Lower leg skin (tissue), 4 donors: Measurements from ENCODE around the gene GLI3. TPM values are rescaled to one million over a fixed set of nuclear protein-coding genes. Genes with fewer than 3 reads are reported as not detected.

ENCODE experiments used
- DNase-seq, 2 donors: peaks; one replicate each; pipeline ENCODE4 v3.0.0-alpha.2; 2019; ENCODE audit warnings: low spot score in 2 of 2
- H3K4me3 ChIP-seq: fragments of 200-600 bp; sonication (generic); 2 replicates; pipeline ENCODE4 v1.5.1; 2017; ENCODE audit warnings: mild to moderate bottlenecking, low read depth; ENCODE audit not compliant: poor library complexity, severe bottlenecking
- CTCF ChIP-seq, 3 donors: fragments of 450-650 bp; IDR thresholded peaks; one replicate each; pipeline ENCODE4 v1.5.1; 2016; ENCODE audit warnings: antibody characterized with exemption in 3 of 3, mild to moderate bottlenecking in 3 of 3, moderate library complexity in 2 of 3
- POLR2A ChIP-seq, 2 donors: fragments of 450-650 bp; IDR thresholded peaks; one replicate each; pipeline ENCODE4 v1.6.1; 2016 to 2017; ENCODE audit warnings: antibody characterized with exemption in 2 of 2, mild to moderate bottlenecking in 1 of 2, moderate library complexity in 1 of 2
- WGBS, 2 donors: methylation state at CpG; one replicate each; pipeline ENCODE4 v1.1.5; 2018; 5-methylcytosine and 5-hydroxymethylcytosine counted together
- intact Hi-C: fragments of 100-400 bp; cut with DNase I; formaldehyde crosslinking; loops from one replicate; pipeline ENCODE4 v1.15.0; 2023; ENCODE audit warnings: low total_unique reads
- total RNA-seq, 4 donors: library from RNA; depleted of rRNA; stranded (reverse); fragments of >200 nt; gene quantifications; one replicate each; pipeline ENCODE4 v1.1.0, GENCODE V29; 2016

The GLI3 gene
- total RNA-seq, 4 donors from 2014 or later = 16.4 to 28.2 (median 18.3) TPM

DNA sequence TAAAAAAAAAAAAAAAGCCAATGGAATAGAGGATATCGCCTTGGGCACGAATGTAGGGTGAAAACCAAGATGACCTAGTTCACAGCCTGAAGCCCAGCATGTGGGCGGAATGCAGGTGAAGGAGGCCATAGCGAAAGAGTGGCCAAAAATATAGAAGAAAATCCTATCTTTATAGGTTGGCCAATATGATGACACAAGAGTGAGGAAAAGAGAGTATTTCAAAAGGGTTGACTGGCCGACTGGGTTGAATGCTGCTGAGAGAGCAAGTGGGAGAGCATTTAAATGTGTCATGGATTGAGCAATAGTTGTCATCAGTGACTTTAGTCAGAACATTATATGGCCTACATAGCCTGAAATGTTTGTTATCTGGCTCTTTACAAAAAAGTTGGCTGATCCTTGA is 17.2 kb upstream of the GLI3 start:
- no peak for TF ChIP-seq CTCF (IDR thresholded peaks at IDR 0.05)
- TF ChIP-seq POLR2A (IDR thresholded peaks at IDR 0.05) = no peak
- no peak overlapping the region for H3K4me3 ChIP-seq
- DNase-seq = no peak
- intact Hi-C loops = no loop called here
- WGBS, 2 donors = 81 to 87% methylated on average over 5 of the region's 5 CpGs

- intact Hi-C loops = no loop called here
- 85 to 88% methylated on average over 3 of the region's 3 CpGs for WGBS, 2 donors
- no peak for TF ChIP-seq CTCF (IDR thresholded peaks at IDR 0.05)
- TF ChIP-seq POLR2A (IDR thresholded peaks at IDR 0.05) = no peak
- no peak for DNase-seq
- H3K4me3 ChIP-seq = no peak overlapping the region
Measured at GRCh38 chr7:42253316-42253715, 16.3 kb upstream of the GLI3 start.

DNA sequence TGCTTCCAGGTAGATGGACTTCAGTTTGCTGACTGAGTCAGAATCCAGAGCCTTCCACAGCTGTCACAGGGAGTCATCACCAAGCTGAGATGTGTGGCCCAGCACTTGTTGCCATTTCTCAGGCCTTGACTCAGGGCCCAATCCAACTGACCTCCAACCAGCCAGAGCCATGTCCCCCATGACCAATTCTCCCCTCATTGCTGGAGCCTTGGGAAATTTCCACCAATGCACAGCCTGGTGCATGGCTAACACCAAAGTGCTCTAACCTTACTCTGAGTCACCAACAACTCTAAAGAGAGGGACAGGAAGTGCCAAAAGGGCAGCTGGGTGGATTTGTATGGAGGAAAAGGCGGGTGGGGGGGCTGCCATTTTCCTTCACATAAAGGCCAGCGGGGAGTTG is 13.4 kb upstream of the GLI3 start:
- no peak overlapping the region for H3K4me3 ChIP-seq
- WGBS, 2 donors = 91 to 93% methylated on average over 2 of the region's 2 CpGs
- TF ChIP-seq CTCF (IDR thresholded peaks at IDR 0.05) (no peak), POLR2A (IDR thresholded peaks at IDR 0.05) (no peak)
- intact Hi-C loops = no loop called here
- DNase-seq = no peak

GRCh38 chr7:42248579-42248978 is 11.6 kb upstream of the GLI3 start:
- intact Hi-C loops = no loop called here
- TF ChIP-seq CTCF (IDR thresholded peaks at IDR 0.05) (no peak), POLR2A (IDR thresholded peaks at IDR 0.05) (no peak)
- H3K4me3 ChIP-seq = no peak overlapping the region
- 96% methylated on average over 1 of the region's 1 CpG for WGBS, 2 donors
- no peak for DNase-seq

GRCh38 chr7:42247301-42247700 is 10.3 kb upstream of the GLI3 start:
- 68 to 84% methylated on average over 5 of the region's 5 CpGs for WGBS, 2 donors
- H3K4me3 ChIP-seq = no peak overlapping the region
- DNase-seq = no peak
- no peak for TF ChIP-seq CTCF (IDR thresholded peaks at IDR 0.05)
- no peak for TF ChIP-seq POLR2A (IDR thresholded peaks at IDR 0.05)
- intact Hi-C loops = no loop called here

GRCh38 chr7:42244828-42245227 is 7.8 kb upstream of the GLI3 start:
- WGBS, 2 donors = 57 to 65% methylated on average over 2 of the region's 2 CpGs
- no peak for DNase-seq
- intact Hi-C loops = no loop called here
- TF ChIP-seq POLR2A (IDR thresholded peaks at IDR 0.05) (no peak), CTCF (IDR thresholded peaks at IDR 0.05) (no peak)
- no peak overlapping the region for H3K4me3 ChIP-seq
